Measurements from ENCODE around the gene PCDHB3.

DNA sequence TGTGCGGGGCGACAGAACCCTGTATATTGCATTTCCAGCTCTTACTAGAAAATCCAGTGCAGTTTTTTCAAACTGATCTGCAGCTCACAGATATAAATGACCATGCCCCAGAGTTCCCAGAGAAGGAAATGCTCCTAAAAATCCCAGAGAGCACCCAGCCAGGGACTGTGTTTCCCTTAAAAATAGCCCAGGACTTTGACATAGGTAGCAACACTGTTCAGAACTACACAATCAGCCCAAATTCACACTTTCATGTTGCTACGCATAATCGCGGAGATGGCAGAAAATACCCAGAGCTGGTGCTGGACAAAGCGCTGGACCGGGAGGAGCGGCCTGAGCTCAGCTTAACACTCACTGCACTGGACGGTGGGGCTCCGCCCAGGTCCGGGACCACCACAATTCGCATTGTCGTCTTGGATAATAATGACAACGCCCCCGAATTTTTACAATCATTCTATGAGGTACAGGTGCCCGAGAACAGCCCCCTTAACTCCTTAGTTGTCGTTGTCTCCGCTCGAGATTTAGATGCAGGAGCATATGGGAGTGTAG is 35.5 kb downstream of the PCDHB3 start:
- TF ChIP-seq, protein P1, sequence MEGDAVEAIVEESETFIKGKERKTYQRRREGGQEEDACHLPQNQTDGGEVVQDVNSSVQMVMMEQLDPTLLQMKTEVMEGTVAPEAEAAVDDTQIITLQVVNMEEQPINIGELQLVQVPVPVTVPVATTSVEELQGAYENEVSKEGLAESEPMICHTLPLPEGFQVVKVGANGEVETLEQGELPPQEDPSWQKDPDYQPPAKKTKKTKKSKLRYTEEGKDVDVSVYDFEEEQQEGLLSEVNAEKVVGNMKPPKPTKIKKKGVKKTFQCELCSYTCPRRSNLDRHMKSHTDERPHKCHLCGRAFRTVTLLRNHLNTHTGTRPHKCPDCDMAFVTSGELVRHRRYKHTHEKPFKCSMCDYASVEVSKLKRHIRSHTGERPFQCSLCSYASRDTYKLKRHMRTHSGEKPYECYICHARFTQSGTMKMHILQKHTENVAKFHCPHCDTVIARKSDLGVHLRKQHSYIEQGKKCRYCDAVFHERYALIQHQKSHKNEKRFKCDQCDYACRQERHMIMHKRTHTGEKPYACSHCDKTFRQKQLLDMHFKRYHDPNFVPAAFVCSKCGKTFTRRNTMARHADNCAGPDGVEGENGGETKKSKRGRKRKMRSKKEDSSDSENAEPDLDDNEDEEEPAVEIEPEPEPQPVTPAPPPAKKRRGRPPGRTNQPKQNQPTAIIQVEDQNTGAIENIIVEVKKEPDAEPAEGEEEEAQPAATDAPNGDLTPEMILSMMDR (IDR thresholded peaks at IDR 0.05), result no peak
- TF ChIP-seq POLR2A (IDR thresholded peaks at IDR 0.05), result no peak
